ENCODE measurements around the gene JAZF1. TPM values are rescaled to one million over a fixed set of nuclear protein-coding genes. Genes with fewer than 3 reads are reported as not detected.

JAZF1 gene
- total RNA-seq, 2 donors from 2014 or later: 4.0 to 4.9 TPM

DNA sequence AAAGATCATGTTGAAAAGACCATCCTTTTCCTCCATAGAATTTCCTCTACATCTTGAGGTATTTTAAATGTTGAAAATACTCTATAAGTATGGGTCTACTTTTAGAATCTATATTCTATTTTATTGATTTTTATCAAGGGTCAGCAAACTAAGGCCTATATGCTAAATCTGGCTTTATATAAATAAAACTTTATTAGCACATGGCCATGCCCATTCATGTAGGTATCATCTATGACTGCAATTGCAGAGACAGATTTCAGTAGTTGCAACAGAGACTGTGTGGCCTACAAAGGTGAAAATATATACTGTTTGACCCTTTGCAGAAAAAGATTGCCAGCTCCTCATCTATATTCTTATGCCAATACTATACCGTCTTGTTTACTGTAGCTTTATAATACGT lies 367.9 kb downstream of the JAZF1 start:
- peaks cover 0 to 8% of the 10 kb centered on the region in 2 donors for H3K36me3 ChIP-seq (replicated peaks in 1 of 2; ENCODE audit: insufficient read depth in 1 of 2, low read depth in 2 of 2)
- H3K4me3 ChIP-seq: no peak overlapping the region
- no peaks in the 10 kb centered on the region for H3K9me3 ChIP-seq
- intact Hi-C loops (cut with DNase I): no loop called here
- H3K27ac ChIP-seq: no peak overlapping the region
- peaks cover 9% of the 10 kb centered on the region for H3K4me1 ChIP-seq
- ATAC-seq (no peak), DNase-seq (no peak)
- 89 to 94% methylated on average over 2 of the region's 2 CpGs for WGBS, 2 donors
- H3K27me3 ChIP-seq: no peaks in the 10 kb centered on the region
- TF ChIP-seq CTCF (IDR thresholded peaks at IDR 0.05): no peak
- TF ChIP-seq POLR2A (IDR thresholded peaks at IDR 0.05): no peak

DNA sequence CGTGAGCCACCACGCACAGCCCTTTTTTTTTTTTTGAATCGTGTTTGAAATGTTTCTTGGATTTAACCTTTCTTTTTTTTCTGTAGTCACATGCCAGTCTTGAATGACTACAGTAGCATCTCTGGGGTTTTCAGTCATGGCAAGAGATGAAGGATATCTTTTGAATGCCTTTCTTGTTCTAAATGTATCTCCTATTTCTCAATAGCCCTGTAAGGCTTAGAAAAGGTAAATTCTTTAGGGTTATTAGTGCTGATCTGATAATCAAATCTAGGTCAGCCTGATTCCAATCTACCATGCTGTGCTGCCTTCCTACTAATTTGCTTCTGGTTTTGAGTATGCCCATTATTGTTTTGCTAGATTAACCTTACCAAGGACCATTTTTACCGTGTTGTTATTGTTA lies 370.4 kb downstream of the JAZF1 start:
- intact Hi-C loops (cut with DNase I): no loop called here
- ATAC-seq: no peak

DNA sequence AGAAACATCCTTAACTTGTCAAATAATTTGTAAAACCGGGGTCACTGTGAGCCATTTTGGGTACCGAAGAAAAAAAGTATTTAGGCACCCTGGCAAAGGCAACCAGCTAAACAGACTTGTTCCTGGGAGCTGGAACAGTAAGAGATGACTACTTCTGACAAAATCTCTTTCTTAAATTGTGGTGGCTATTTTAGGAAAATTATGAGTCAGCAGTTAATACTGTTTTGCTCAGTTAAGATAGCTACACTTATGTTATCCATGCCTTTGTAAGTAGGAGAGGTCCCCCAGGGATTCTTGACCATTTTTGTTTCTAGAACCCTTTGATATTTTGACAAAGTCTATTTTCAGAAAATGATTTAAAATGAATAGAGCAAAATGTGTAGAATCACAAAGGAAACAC lies 372.0 kb downstream of the JAZF1 start:
- 93 to 94% methylated on average over 2 of the region's 2 CpGs for WGBS, 2 donors
- H3K27ac ChIP-seq: no peak overlapping the region
- DNase-seq (no peak), ATAC-seq (no peak)
- H3K9me3 ChIP-seq: no peaks in the 10 kb centered on the region
- H3K27me3 ChIP-seq: no peaks in the 10 kb centered on the region
- H3K36me3 ChIP-seq (replicated peaks in 1 of 2; ENCODE audit: insufficient read depth in 1 of 2, low read depth in 2 of 2): no peaks in the 10 kb centered on the region
- intact Hi-C loops (cut with DNase I): no loop called here
- peaks cover 9% of the 10 kb centered on the region for H3K4me1 ChIP-seq
- TF ChIP-seq CTCF (IDR thresholded peaks at IDR 0.05) (no peak), POLR2A (IDR thresholded peaks at IDR 0.05) (no peak)
- H3K4me3 ChIP-seq: no peak overlapping the region

More for the DNA sequence above, 370.4 kb downstream of the JAZF1 start:
- no peak overlapping the region for H3K27ac ChIP-seq
- H3K9me3 ChIP-seq: no peaks in the 10 kb centered on the region
- no peaks in the 10 kb centered on the region for H3K36me3 ChIP-seq (replicated peaks in 1 of 2; ENCODE audit: insufficient read depth in 1 of 2, low read depth in 2 of 2)
- peaks cover 9% of the 10 kb centered on the region for H3K4me1 ChIP-seq
- TF ChIP-seq CTCF (IDR thresholded peaks at IDR 0.05): no peak
- no peak overlapping the region for H3K4me3 ChIP-seq
- no peak for DNase-seq
- H3K27me3 ChIP-seq: no peaks in the 10 kb centered on the region
- 63 to 78% methylated on average over 4 of the region's 4 CpGs for WGBS, 2 donors

GRCh38 chr7:27804139-27804538 lies 376.5 kb downstream of the JAZF1 start:
- H3K27ac ChIP-seq: no peak overlapping the region
- ATAC-seq (no peak), DNase-seq (no peak)
- no peaks in the 10 kb centered on the region for H3K9me3 ChIP-seq
- H3K4me1 ChIP-seq: peaks cover 9% of the 10 kb centered on the region
- TF ChIP-seq POLR2A (IDR thresholded peaks at IDR 0.05) (no peak), CTCF (IDR thresholded peaks at IDR 0.05) (no peak)
- peaks cover under 1 to 4% of the 10 kb centered on the region in 2 donors for H3K36me3 ChIP-seq (replicated peaks in 1 of 2; ENCODE audit: insufficient read depth in 1 of 2, low read depth in 2 of 2)
- no peak overlapping the region for H3K4me3 ChIP-seq
- intact Hi-C loops (cut with DNase I): no loop called here
- 76 to 81% methylated on average over 3 of the region's 3 CpGs for WGBS, 2 donors
- no peaks in the 10 kb centered on the region for H3K27me3 ChIP-seq

DNA sequence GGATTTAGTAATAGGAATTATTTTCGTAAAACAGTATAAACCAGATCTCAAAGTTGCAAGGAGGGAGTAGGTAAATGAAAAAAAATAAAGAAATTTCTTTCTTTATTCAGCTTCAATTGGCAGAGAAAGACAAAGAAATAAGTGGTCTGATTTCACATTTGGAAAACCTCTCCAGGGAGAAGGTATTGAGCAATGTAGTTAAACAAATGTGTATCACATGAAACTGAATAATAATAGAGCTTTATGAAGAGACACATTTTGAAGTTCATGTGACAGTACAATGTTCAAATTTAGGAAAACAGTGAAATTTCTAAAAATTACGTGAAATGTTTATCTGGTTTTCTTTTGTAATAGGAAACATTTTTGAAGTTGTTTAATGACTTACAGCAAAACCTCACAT lies 377.6 kb downstream of the JAZF1 start:
- DNase-seq (no peak), ATAC-seq (no peak)
- no peaks in the 10 kb centered on the region for H3K27me3 ChIP-seq
- no peak overlapping the region for H3K4me3 ChIP-seq
- H3K4me1 ChIP-seq: peaks cover 3% of the 10 kb centered on the region
- H3K27ac ChIP-seq: no peak overlapping the region
- TF ChIP-seq POLR2A (IDR thresholded peaks at IDR 0.05) (no peak), CTCF (IDR thresholded peaks at IDR 0.05) (no peak)
- 80 to 84% methylated on average over 2 of the region's 2 CpGs for WGBS, 2 donors
- H3K9me3 ChIP-seq: no peaks in the 10 kb centered on the region
- intact Hi-C loops (cut with DNase I): no loop called here
- peaks cover 4 to 5% of the 10 kb centered on the region in 2 donors for H3K36me3 ChIP-seq (replicated peaks in 1 of 2; ENCODE audit: insufficient read depth in 1 of 2, low read depth in 2 of 2)
